Measurements from ENCODE around the gene DUSP14.

- TF ChIP-seq CTCF (IDR thresholded peaks at IDR 0.05) = no peak
- no peak for TF ChIP-seq POLR2A (IDR thresholded peaks at IDR 0.05)
Measured at GRCh38 chr17:37513711-37514110, 24.0 kb downstream of the DUSP14 start.
